ENCODE results near the gene UCN3. TPM values are rescaled to one million over a fixed set of nuclear protein-coding genes. Genes with fewer than 3 reads are reported as not detected.

UCN3 gene
- total RNA-seq, 4 donors from 2014 or later, result not detected

- TF ChIP-seq CTCF (IDR thresholded peaks at IDR 0.05; ENCODE audit: low read depth), result no peak
These were observed 16.4 kb downstream of the UCN3 start for GRCh38 chr10:5381187-5381586.

DNA sequence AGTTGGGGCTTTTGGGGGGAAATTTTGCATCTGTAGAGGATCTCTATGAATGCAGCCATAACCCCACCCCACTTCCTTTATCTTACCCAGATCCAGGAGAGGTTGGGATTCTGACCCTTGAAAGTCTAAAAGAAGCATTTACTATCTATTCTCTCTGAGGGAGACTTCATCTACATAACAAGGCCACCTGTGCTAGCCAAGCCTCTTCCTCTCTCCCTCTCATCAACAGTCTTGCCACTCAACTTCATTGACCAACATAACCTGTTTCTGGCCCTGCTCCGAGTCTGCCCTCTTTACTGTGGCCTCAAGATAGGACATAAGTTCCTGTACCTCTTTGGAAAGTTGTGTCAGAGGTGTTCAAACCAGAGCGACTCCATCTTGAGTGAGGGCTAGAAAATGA lies 20.5 kb downstream of the UCN3 start:
- no peak for TF ChIP-seq CTCF (IDR thresholded peaks at IDR 0.05; ENCODE audit: low read depth)

- no peak for TF ChIP-seq CTCF (IDR thresholded peaks at IDR 0.05; ENCODE audit: low read depth)
These were observed 22.4 kb downstream of the UCN3 start for GRCh38 chr10:5387169-5387568.

DNA sequence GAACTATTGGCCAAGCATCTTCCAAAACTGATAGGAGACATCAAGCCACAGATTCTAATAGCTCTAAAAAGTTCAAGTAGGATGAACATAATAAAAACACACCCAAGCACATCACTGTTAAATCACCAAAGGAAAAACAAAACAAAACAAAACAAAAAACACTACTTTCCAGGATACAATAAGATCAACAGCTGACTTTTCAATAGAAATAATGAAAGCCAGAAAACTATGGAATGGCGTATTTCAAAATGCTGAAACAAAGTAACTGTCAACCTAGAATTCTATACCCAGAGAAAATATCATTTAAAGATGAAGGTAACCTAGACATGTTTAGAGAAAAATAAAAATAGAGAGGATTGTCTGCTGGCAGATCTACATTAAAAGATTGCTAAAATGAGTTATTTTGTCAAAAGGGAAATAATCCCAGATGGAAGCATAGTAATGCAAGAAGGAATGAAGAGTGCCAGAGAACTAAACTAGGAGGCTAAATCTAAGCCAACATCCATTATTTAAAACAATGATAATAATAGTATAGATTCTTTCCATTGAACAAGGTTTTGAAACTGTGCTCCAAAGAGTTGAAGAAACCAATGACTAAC lies 25.9 kb downstream of the UCN3 start:
- TF ChIP-seq CTCF (IDR thresholded peaks at IDR 0.05; ENCODE audit: low read depth), result no peak

- no peak for TF ChIP-seq CTCF (IDR thresholded peaks at IDR 0.05; ENCODE audit: low read depth)
These were observed 27.0 kb downstream of the UCN3 start for GRCh38 chr10:5391790-5392189.

DNA sequence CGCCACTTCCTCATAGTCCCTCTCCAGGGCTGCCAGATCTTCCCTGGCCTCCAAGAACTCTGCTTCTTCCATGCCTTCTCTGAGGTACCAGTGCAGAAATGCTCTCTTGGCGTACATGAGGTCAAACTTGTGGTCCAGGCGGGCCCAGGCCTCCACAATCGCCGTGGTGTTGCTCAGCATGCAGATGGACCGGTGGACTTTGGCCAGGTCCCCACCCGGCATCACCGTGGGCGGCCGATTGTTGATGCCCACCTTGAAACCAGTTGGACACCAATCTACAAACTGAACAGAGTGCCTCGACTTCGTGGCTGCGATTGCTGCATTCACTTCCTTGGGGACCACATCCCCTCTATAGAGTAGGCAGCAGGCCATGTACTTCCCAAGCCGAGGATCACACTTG lies 28.8 kb downstream of the UCN3 start:
- no peak for TF ChIP-seq CTCF (IDR thresholded peaks at IDR 0.05; ENCODE audit: low read depth)

GRCh38 chr10:5395168-5395567 lies 30.4 kb downstream of the UCN3 start:
- no peak for TF ChIP-seq CTCF (IDR thresholded peaks at IDR 0.05; ENCODE audit: low read depth)

Data from subcutaneous adipose tissue (tissue), 4 donors.